Gastrocnemius medialis (tissue), 4 donors: Measurements from ENCODE around the gene COQ8A. TPM values are rescaled to one million over a fixed set of nuclear protein-coding genes. Genes with fewer than 3 reads are reported as not detected.

Experiments
- ATAC-seq, 2 donors: fragments of 150-250 bp; one replicate each; pipeline ENCODE4 v1.9.1; 2016
- DNase-seq, 2 donors: peaks; one replicate each; pipeline ENCODE4 v3.0.0-alpha.2; 2019
- H3K27ac ChIP-seq, 4 donors: fragments of 200-600 bp; sonication (generic); 1 replicate in 1 of 4; 2 replicates in 3 of 4; pipeline ENCODE4 v1.5.1; 2016 to 2018; ENCODE audit warnings: mild to moderate bottlenecking in 2 of 4, moderate library complexity in 1 of 4
- H3K27me3 ChIP-seq, 3 donors: fragments of 200-600 bp; sonication (generic) in 2 of 3; 1 replicate in 1 of 3; 2 replicates in 2 of 3; pipeline versions ENCODE4 v1.5.1 to v1.6.0; 2016 to 2019; ENCODE audit warnings: mild to moderate bottlenecking in 1 of 3, moderate library complexity in 1 of 3
- H3K36me3 ChIP-seq, 2 donors: fragments of 200-600 bp; sonication (generic) in 1 of 2; one replicate each; pipeline ENCODE4 v1.5.1; 2017 to 2018
- H3K4me1 ChIP-seq, 2 donors: fragments of 200-600 bp; sonication (generic) in 1 of 2; one replicate each; pipeline ENCODE4 v1.5.1; 2016 to 2017; ENCODE audit warnings: mild to moderate bottlenecking in 2 of 2
- H3K4me3 ChIP-seq, 4 donors: fragments of 200-600 bp; sonication (generic) in 3 of 4; 1 replicate in 1 of 4; 2 replicates in 3 of 4; pipeline ENCODE4 v1.5.1; 2016 to 2019; ENCODE audit warnings: mild to moderate bottlenecking in 2 of 4
- H3K9me3 ChIP-seq, 3 donors: fragments of 200-600 bp; sonication (generic) in 2 of 3; 1 replicate in 1 of 3; 2 replicates in 2 of 3; pipeline ENCODE4 v1.5.1; 2016 to 2019
- CTCF ChIP-seq, 5 experiments: fragments of 450-650 bp in 3 of 5; fragments of 200-600 bp in 2 of 5; sonication (generic) in 2 of 5; IDR thresholded peaks in 4 of 5; conservative IDR thresholded peaks in 1 of 5; 1 replicate in 4 of 5; 2 replicates in 1 of 5; pipeline ENCODE4 v1.5.1; 2016 to 2019; ENCODE audit warnings: antibody characterized with exemption in 5 of 5, mild to moderate bottlenecking in 3 of 5, moderate library complexity in 3 of 5
- POLR2A ChIP-seq, 2 donors: fragments of 450-650 bp; IDR thresholded peaks; one replicate each; pipeline ENCODE4 v1.6.1; 2017; ENCODE audit warnings: antibody characterized with exemption in 2 of 2, mild to moderate bottlenecking in 2 of 2, moderate library complexity in 2 of 2
- in situ Hi-C, 4 donors: fragments of 200-750 bp; cut with MboI; loops; one replicate each; pipeline versions ENCODE4 v1.15.0 to v1.8.0; 2017; ENCODE audit warnings: low sequenced_read_pairs in 4 of 4
- intact Hi-C: fragments of 100-400 bp; cut with DNase I; formaldehyde crosslinking; loops from one replicate; pipeline ENCODE4 v1.15.1; 2023; ENCODE audit warnings: low total_unique reads
- total RNA-seq, 4 donors: library from RNA; depleted of rRNA; stranded (reverse); fragments of >200 nt; gene quantifications; one replicate each; pipeline versions ENCODE4 v1.1.0 to v1.2.3, GENCODE V29; 2016

COQ8A gene
- total RNA-seq, 4 donors from 2014 or later = 950 to 2,403 (median 1,384) TPM

GRCh38 chr1:226985239-226985838 lies 45.2 kb downstream of the COQ8A start:
- Histone ChIP-seq H3K9me3 (no peaks in the 10 kb centered on the region), H3K4me3 (no peak overlapping the region), H3K36me3 (peaks cover 0 to 66% of the 10 kb centered on the region in 2 donors), H3K27me3 (no peaks in the 10 kb centered on the region), H3K27ac (peak overlapping the region; percentile 89 to 99 (median 99)), H3K4me1 (peaks cover 81 to 87% of the 10 kb centered on the region in 2 donors)
- intact Hi-C loops (loop anchor here (2.0 to 10.0 kb wide), 2 partner anchors 73 to 329 kb away; partner anchors contain the start of gene CDC42BPA), in situ Hi-C loops (no loop called here)
- ATAC-seq (no peak), DNase-seq (peak in 1 of 2 donors; percentile 22)
- TF ChIP-seq POLR2A (IDR thresholded peaks at IDR 0.05) (no peak), CTCF (IDR thresholded peaks at IDR 0.05 in 4 of 5, conservative IDR thresholded peaks at IDR 0.05 in 1 of 5) (no peak)

DNA sequence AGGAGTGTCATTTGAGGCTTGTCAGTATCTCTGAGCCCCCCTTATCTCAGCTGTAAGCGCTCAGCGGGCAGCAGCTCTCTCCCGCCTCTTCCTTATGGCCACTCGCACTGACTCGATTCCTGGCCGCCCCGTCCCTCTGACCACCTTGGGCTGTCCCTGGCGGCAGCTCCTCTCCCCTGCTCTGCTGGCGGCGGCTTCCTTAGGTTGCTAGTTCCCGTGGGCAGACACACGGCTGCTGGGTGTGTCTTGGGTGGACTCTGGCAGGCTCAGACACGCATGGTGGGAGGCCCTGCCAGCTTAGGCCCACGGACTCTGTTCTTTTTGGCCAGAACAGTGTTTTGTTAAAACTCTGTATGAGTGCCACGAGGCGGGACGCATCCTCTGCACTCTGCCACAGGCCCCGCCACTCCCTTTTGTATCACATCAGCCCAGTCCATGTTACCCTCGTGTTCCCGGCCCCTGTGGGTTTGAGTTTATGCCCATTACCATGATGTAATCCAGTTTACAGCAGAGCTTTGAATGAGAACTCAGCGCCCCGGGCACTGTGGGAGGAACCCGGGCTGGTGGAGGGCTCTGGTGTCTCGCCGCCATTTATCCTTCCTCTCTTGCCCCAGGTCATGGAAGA lies 45.9 kb downstream of the COQ8A start:
- Histone ChIP-seq H3K27me3 (no peaks in the 10 kb centered on the region), H3K36me3 (peaks cover 0 to 66% of the 10 kb centered on the region in 2 donors), H3K27ac (peak overlapping the region; percentile 89 to 99 (median 99)), H3K4me3 (no peak overlapping the region), H3K4me1 (peaks cover 77 to 87% of the 10 kb centered on the region in 2 donors), H3K9me3 (no peaks in the 10 kb centered on the region)
- TF ChIP-seq CTCF (IDR thresholded peaks at IDR 0.05 in 4 of 5, conservative IDR thresholded peaks at IDR 0.05 in 1 of 5) = no peak
- peak in 1 of 2 donors; percentile 10 for TF ChIP-seq POLR2A (IDR thresholded peaks at IDR 0.05)
- intact Hi-C loops = loop anchor here (2.0 to 10.0 kb wide), 2 partner anchors 73 to 329 kb away; partner anchors contain the start of gene CDC42BPA
- ATAC-seq = peak; percentile 2 to 10
- DNase-seq = peak; percentile 32 to 76
- in situ Hi-C loops = no loop called here

DNA sequence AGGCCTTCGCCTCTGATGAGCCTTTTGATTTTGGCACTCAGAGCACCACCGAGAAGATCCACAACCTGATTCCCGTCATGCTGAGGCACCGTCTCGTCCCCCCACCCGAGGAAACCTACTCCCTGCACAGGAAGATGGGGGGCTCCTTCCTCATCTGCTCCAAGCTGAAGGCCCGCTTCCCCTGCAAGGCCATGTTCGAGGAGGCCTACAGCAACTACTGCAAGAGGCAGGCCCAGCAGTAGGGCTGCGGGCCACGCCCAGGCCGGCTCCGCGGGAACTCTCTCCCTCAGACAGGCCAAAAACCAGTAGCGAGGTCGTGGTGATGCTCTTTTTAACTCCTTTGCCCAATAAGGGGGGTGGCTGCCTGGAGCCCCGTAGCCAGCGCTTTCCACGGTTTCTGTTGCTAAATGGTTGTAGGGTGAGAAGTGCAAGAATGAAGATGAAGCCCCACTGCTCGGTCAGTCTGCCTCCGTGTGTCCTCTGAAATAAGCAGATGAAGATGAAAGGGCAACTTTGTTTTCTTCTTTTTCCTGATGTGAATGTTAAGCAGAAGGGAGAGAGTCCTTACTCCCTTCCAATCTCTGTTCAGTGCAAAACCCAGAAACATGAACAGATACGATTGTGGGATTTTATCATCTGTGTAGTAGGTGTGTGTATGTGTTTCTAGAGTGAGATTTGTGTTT lies 46.5 kb downstream of the COQ8A start:
- Histone ChIP-seq H3K27me3 (no peaks in the 10 kb centered on the region), H3K9me3 (no peaks in the 10 kb centered on the region), H3K36me3 (peaks cover 0 to 62% of the 10 kb centered on the region in 2 donors), H3K4me1 (peaks cover 71 to 80% of the 10 kb centered on the region in 2 donors), H3K4me3 (no peak overlapping the region), H3K27ac (peak overlapping the region; percentile 89 to 99 (median 99))
- TF ChIP-seq POLR2A (IDR thresholded peaks at IDR 0.05) (no peak), CTCF (IDR thresholded peaks at IDR 0.05 in 4 of 5, conservative IDR thresholded peaks at IDR 0.05 in 1 of 5) (no peak)
- in situ Hi-C loops (no loop called here), intact Hi-C loops (loop anchor here (10.0 kb wide), 1 partner anchor 328 kb away; the partner anchor contains the start of gene CDC42BPA)
- ATAC-seq (no peak), DNase-seq (peak in 1 of 2 donors; percentile 28)

GRCh38 chr1:226987179-226987536 lies 47.1 kb downstream of the COQ8A start:
- peak; percentile 3 to 36 for DNase-seq
- H3K4me3 ChIP-seq = no peak overlapping the region
- H3K27me3 ChIP-seq = no peaks in the 10 kb centered on the region
- H3K9me3 ChIP-seq = no peaks in the 10 kb centered on the region
- H3K36me3 ChIP-seq = peaks cover 0 to 57% of the 10 kb centered on the region in 2 donors
- no peak for ATAC-seq
- in situ Hi-C loops = no loop called here
- intact Hi-C loops = loop anchor here (10.0 kb wide), 1 partner anchor 328 kb away; the partner anchor contains the start of gene CDC42BPA
- no peak for TF ChIP-seq CTCF (IDR thresholded peaks at IDR 0.05 in 4 of 5, conservative IDR thresholded peaks at IDR 0.05 in 1 of 5)
- TF ChIP-seq POLR2A (IDR thresholded peaks at IDR 0.05) = no peak
- H3K27ac ChIP-seq = peak overlapping the region; percentile 89 to 99 (median 99)
- peaks cover 65 to 76% of the 10 kb centered on the region in 2 donors for H3K4me1 ChIP-seq
